ENCODE measurements around the gene SCLY.

The SCLY gene

DNA sequence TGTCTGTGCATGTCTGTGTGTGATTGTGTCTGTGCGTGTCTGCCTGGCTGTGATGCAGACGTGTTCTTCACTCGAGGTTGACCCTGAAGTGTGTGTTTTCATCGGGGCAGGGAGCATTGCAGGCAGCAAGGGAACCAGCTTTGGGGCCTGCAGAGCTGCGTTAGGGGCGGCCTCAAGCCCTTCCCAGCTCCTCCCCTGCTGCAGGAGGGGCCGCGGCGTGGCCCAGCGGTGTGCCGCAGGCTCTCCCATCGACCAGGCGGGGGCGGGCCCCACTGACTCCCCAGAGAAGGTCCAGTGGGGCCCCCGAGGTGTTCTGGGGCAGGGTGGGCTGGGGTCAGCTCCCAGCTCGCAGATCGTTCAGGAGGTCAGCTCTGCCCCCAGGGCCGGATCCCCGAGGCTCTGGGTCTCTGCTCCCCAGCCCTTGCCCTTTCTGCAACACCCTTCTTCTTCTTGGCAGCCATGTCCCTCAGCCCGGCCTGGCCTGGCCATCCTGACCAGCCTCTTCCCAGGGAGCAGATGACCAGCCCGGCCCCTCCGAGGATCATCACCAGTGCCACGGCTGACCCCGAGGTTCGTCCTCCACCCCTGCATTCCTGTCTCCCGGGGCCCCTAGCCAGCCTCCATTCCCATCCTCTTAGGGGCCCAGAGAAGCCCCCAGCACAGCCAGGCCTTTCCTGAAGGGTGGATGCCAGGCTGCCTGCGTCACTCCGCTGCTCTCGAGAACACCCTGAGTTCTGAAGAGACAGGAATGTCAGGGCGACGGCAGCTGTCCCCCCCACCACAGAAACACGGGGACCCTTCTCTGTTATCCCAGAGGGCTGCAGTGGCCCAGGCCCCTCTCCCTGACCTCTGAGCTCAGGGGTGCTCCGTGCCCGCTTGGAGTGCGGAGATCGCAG lies 66.6 kb downstream of the SCLY start:
- DNase-seq (ENCODE audit: low spot score): no peak

DNA sequence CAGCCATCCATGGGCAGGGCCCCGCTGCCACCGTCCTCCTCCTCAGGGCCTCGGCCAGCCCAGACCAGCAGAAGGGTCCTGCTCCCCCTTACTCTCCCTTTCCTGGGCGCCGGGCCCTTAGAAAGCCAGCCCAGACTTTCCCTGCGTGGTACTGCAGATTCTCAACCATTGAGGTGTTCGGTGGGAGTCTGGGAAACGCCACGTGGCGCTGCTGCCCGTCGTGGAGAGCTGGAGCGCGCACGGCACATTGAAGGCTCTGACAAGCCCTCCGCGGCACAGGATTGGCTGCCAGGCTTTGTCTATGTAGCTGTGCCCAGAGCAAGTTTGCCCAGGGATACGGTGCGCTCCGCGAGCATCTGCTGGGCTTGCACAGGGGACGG lies 67.2 kb downstream of the SCLY start:
- DNase-seq (ENCODE audit: low spot score): no peak

DNA sequence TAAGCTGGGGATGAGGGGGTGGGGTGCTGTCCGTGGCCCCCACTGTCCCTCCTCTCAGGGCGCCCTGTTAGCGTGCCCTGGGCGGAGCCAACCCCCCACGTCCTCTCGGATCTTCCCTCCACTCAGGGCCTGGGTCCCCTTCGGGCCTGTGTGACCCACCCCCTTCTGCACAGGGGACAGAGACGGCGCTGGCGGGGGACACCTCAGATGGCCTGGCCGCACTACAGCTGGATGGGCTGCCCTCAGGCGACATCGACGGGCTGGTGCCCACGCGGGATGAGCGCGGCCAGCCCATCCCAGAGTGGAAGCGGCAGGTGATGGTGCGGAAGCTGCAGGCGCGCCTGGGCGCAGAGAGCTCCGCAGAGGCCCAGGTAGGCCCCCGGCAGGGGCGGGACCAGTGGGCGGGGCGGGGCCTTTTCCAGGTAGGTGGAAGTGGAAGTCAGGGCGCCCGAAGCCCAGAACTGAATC lies 67.8 kb downstream of the SCLY start:
- no peak for DNase-seq (ENCODE audit: low spot score)

- DNase-seq (ENCODE audit: low spot score): no peak
Measured at GRCh38 chr2:238129166-238130010, 68.6 kb downstream of the SCLY start.

DNA sequence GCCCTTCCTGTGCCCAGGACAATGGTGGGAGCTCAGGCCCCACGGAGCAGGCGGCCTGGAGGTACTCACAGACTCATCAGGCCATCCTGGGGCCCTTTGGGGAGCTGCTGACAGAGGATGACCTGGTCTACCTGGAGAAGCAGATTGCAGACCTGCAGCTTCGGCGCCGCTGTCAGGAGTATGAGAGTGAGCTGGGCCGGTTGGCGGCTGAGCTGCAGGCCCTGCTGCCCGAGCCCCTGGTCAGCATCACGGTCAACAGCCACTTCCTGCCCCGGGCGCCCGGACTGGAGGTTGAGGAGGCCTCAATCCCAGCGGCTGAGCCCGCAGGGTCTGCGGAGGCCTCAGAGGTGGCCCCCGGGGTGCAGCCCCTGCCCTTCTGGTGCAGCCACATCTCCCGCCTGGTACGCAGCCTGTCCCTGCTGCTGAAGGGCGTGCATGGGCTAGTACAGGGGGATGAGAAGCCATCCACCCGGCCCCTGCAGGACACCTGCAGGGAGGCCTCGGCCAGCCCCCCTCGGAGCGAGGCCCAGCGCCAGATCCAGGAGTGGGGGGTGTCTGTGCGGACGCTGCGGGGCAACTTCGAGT lies 69.4 kb downstream of the SCLY start:
- no peak for DNase-seq (ENCODE audit: low spot score)

DNA sequence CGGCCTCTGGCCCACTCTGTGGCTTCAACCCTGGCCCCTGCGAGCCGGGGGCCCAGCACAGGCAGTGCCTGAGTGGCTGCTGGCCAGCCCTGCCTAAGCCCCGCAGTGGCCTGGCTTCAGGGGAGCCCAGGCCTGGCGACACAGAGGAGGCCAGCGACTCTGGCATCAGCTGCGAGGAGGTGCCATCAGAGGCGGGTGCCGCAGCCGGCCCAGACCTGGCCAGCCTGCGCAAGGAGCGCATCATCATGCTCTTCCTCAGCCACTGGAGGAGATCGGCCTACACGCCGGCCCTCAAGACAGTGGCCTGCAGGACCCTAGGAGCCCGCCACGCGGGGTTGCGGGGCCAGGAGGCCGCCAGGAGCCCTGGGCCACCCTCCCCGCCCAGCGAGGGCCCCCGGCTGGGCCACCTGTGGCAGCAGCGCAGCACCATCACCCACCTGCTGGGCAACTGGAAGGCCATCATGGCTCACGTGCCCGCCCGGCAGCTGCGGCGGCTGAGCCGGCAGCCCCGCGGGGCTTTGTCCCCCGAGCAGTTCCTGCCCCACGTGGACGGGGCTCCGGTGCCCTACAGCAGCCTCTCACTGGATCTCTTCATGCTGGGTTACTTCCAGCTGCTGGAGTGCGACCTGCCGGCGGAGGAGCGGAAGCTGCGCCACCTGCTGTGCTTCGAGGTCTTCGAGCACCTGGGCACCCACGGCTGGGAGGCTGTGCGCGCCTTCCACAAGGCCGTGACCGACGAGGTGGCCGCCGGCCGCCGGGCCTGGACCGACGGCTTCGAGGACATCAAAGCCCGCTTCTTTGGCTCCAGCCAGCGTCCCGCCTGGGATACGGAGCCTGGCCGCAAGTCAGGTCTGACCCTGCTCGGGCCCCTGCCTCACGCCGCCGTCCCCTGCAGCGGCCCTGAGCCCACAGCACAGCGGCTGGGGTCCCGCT lies 70.2 kb downstream of the SCLY start:
- DNase-seq (ENCODE audit: low spot score): no peak

DNA sequence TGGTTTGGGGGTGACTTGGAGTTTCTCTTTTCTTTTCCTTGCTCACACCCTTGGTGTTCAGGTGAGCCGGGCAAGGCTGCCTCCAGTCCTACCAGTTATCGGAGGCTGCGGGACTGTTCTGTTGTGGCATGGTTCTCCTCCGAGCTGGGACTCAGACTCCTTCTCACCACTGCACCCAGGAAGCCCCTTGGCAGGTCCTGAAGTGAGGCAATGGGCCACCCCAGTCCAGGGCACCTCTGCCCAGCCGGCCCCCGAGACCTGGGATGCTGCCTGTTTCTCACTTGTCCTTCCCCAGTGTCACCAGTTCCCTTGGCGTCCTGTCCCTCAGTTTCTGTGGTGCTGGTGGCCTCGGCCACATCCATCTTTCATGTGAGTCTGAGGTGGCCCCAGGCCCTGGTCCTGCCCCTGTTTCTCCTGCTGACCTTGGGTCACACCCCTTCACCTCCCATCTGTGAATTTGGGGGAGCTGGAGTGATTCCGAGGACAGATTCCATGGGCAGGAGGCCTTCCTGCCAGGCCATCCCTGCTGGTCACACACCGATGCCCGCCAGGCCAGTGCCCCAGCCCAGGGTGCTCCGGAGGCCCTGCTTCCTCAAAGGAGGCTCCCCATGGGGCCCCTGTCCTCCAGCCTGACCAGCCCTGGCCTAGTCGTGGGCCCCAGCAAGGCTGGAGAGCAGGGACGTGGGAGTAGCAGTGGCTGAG lies 71.1 kb downstream of the SCLY start:
- no peak for DNase-seq (ENCODE audit: low spot score)

DNA sequence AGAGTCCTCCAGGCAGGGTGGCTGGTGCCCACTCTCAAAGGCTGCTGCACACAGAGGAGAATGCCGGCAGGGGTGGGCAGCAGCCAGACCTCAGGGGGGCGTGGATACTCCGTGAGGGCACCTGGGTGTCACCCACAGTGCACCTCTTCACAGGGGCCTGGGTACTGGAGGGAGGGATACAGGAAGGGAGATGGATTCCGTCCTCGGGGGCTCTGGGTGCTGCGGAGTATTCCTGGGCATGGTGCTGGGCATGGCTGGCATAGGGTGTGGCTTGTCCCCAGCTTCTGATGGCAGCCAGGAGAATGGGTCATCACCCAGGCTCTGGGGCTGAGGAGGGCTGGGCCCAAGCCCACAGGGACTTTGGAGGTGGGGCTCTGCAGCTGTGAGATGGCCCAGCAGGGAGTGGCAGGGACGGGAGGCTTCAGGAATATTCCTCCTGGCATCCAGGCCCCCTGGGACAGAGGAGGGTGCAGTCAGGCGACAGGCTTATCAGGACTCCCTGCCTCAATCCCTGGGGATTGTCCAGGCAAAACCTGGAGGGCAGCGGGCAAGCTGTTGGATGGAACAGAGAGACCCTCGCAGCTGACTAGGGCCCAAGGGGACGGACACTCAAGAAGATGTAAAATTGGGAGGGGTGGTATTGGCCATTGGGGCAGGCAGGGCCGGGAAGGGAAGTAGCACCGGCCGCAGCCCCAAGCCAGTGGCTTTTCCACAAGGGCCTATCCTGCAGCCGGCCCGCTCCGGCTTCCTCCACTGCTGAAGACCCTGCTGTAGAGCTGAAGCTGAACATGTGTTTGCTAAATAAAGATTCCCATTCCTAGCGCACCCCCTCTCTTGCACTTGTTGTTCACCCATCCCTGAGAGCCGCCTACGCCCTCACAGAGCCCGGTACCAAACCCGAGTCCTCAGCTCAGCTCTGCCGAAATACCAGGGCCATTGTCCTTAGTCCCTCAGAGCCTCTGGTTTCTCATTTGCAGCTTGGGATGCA lies 72.0 kb downstream of the SCLY start:
- no peak for DNase-seq (ENCODE audit: low spot score)

GRCh38 chr2:238133499-238134392 lies 72.9 kb downstream of the SCLY start:
- no peak for DNase-seq (ENCODE audit: low spot score)

DNA sequence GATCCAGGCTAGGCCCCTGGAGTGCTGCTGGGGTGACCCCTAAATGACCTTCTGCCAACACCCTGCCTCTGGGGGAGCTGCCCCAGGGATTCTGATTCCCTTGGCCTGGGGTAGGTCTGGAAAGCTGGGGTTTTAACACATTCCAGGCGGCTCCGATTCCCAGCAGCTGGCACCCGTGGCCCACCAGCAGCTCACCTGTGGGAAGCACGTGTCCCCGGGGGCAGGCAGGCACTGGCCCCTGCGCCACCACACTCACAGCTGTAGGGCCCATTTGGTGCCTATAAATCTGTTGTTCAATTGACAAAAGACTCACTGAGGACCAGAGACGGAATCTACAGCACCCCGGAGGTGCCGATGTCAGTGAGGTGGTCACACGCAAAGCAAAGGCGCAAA lies 73.6 kb downstream of the SCLY start:
- no peak for DNase-seq (ENCODE audit: low spot score)

DNA sequence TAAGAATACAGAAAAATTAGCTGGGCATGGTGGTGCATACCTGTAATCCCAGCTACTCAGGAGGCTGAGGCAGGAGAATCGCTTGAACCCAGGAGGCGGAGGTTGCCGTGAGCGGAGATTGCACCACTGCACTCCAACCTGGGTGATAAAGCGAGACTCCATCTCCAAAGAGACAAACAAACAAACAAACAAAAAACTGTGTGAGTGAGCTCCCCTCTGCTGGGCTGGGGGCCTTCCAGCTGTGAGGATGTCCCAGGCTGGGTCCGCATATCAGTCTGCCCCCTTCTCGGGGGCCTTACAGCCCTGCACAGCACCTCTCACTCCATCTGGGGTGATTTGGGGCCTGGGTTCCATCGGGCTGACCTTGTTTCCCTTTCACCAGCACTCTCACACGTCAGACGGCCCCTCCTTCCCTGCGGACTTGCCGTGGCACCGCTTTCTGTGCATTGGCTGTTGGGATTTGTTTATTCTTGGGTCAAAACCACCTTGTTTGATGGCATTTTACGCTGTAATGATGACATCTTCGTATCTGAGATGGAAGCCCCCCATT lies 74.9 kb downstream of the SCLY start:
- no peak for DNase-seq (ENCODE audit: low spot score)

DNA sequence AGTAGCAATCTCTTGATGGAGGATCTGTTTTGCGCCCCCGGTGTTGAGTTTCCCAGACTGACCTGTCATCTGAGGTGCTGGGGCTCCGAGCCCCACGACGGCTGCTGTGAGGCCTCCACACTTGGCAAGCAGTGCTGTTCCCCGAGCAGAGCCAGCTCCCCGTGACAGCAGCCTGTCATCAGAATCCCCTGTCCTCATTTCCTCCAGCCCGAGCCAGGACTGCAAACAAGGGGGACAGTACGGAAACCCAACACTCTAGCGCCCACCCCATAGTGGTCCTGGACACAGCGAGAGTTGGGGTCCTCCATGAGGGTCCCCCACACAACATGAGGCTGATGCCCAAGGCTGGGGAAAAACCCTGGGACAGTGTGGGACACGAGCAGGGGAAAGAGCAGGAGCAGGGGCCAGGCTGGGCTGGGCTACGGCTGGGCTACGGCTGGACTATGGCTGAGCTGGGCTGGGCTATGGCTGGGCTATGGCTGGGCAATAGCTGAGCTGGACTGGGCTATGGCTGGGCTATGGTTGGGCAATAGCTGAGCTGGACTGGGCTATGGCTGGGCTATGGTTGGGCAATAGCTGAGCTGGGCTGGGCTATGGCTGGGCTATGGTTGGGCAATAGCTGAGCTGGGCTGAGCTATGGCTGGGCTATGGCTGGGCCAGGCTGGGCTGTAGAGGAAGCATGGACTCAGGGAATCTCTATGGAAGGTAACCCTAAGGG lies 76.2 kb downstream of the SCLY start:
- no peak for DNase-seq (ENCODE audit: low spot score)

DNA sequence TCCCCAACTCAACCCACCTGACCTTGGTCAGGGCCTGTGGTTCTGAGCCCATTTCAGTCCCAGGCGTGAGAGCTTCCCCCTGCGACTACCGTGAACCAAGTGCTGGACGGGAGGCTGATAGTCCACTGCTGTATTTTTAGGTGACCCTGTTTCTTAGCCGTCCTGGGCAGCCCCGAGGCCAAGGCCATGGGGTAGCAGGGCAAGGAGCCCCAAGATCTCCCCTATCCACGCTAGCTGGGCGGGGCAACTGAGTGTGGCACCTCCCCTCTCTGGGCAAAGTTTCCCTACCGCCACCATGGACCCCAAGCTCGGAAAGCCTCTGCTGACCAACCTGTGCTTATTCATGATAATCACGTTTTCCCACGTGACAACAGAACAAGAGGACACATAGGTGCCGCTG lies 77.1 kb downstream of the SCLY start:
- DNase-seq (ENCODE audit: low spot score): no peak

DNA sequence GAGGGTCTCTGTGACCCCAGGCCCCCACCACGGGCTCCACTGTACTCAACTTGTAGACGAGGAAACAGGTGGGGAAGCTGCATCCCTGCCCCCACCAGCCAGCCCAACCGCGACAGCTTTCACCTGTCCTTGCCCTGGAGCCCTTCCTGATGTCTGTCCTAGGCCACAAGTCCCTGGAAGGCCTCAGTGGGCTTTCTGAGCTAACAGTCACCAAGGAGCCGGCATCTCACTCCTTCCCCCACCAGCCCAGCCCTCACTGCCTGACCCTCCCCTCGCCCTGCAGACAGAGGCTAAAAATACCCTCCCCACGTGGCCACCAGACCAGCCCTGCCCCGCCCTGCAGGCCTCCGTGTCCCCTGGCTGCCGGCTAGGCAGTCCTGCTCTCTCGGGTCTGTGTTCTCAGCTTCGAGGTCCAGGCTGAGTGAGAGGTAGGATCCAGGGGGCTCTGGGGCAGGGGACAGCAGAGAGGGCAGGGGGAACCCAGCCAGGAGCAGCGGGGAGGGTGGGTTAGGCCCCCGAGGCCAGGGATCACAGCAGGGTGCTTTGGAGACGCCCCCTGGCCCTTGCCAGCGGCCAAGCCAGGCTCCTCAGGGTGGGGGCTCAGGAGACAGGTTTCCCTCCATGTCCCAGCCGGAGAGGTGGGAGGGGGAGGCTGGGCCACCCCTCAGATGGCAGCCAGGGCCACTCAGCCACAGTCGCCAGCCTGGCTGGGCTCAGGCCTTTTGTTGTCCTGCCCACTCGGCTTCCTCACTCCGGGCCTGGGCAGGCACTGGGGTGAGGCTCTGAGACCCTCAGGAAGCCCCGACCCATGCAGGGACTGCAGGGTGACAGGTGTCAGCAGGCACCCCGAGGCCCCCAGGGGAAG lies 77.8 kb downstream of the SCLY start, which contains the start of gene KLHL30:
TSS of gene KLHL30 (plus strand) at position 338 of the 865 bp plus-strand sequence. CDS start 2,087 bp downstream, outside the sequence.
- DNase-seq (ENCODE audit: low spot score): no peak

- peak; percentile 30 for DNase-seq (ENCODE audit: low spot score)
Measured at GRCh38 chr2:238139196-238140039, 78.6 kb downstream of the SCLY start.

DNA sequence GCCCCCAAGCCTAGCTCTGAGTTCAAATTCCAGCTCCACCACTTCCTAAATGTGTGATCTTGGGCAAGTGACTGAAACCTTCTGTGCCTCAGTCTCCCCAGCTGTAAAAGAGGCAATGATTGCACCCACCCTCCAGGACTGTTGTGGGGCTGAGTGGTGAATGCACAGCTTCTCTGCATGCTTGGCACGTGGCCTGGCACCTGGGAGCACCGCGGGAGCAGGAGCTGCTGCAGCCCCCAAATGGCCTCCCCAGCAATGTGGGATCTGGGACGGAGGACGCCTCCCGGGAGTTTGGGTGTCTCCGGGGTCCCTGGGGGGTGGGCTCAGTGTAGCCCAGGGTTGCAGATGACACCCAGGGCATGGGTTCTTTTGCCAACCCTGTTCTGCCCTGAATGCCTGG lies 79.2 kb downstream of the SCLY start:
- DNase-seq (ENCODE audit: low spot score): no peak

Measured in NAMALWA (cell line).